Neuronal stem cell (in vitro differentiated cells): ENCODE measurements around the gene AKT2.

Source experiments
- DNase-seq: peaks from one replicate; pipeline ENCODE4 v3.0.0-alpha.2; 2013; ENCODE audit warnings: low spot score
- H2AFZ ChIP-seq: one replicate; pipeline ENCODE4 v1.6.1; 2013; ENCODE audit warnings: mild to moderate bottlenecking, low read length, inconsistent platforms
- H2AK5ac ChIP-seq: 2 replicates; pipeline ENCODE4 v1.6.1; 2013; ENCODE audit warnings: low read depth, mild to moderate bottlenecking, inconsistent platforms, low read length, moderate library complexity, mixed read lengths
- H2BK120ac ChIP-seq: 2 replicates; pipeline ENCODE4 v1.6.1; 2013; ENCODE audit warnings: low read depth, mild to moderate bottlenecking, inconsistent platforms, low read length, moderate library complexity, mixed read lengths
- H2BK12ac ChIP-seq: one replicate; pipeline ENCODE4 v1.6.1; 2013; ENCODE audit warnings: low read length, inconsistent platforms
- H2BK15ac ChIP-seq: 2 replicates; pipeline ENCODE4 v1.6.1; 2013; ENCODE audit warnings: mild to moderate bottlenecking, low read length, inconsistent platforms, mixed read lengths
- H2BK5ac ChIP-seq: one replicate; pipeline ENCODE4 v1.6.1; 2013; ENCODE audit warnings: inconsistent platforms, mild to moderate bottlenecking, low read length, moderate library complexity
- H3K14ac ChIP-seq: one replicate; pipeline ENCODE4 v1.6.1; 2013; ENCODE audit warnings: low read length, inconsistent platforms
- H3K18ac ChIP-seq: 2 replicates; pipeline ENCODE4 v1.6.1; 2013; ENCODE audit warnings: low read length, inconsistent platforms
- H3K23ac ChIP-seq: 2 replicates; pipeline ENCODE4 v1.6.1; 2013; ENCODE audit warnings: low read depth, mild to moderate bottlenecking, mixed read lengths, low read length, inconsistent platforms; ENCODE audit not compliant: poor library complexity
- H3K27ac ChIP-seq: replicated peaks from 3 replicates; pipeline ENCODE4 v1.5.1; 2013; ENCODE audit warnings: low read length, inconsistent platforms
- H3K27me3 ChIP-seq, 3 experiments: 2 replicates each; pipeline ENCODE4 v1.6.1; 2013; ENCODE audit warnings: low read length in 3 of 3, mild to moderate bottlenecking in 2 of 3, inconsistent platforms in 1 of 3, low read depth in 1 of 3, mixed read lengths in 1 of 3, moderate library complexity in 1 of 3; ENCODE audit not compliant: control insufficient read depth in 3 of 3, insufficient read depth in 3 of 3
- H3K36me3 ChIP-seq, 2 donors: replicated peaks in 1 of 2; 2 replicates each; pipeline ENCODE4 v1.6.1; 2013; ENCODE audit warnings: low read length in 2 of 2; ENCODE audit not compliant: control insufficient read depth in 2 of 2, insufficient read depth in 2 of 2
- H3K4ac ChIP-seq: 2 replicates; pipeline ENCODE4 v1.6.1; 2013; ENCODE audit warnings: inconsistent platforms, mild to moderate bottlenecking, low read length, moderate library complexity
- H3K4me1 ChIP-seq, 2 donors: 1 replicate in 1 of 2; 2 replicates in 1 of 2; pipeline ENCODE4 v1.6.1; 2013; ENCODE audit warnings: low read length in 2 of 2, low read depth in 1 of 2; ENCODE audit not compliant: control insufficient read depth in 2 of 2, insufficient read depth in 1 of 2
- H3K4me2 ChIP-seq: one replicate; pipeline ENCODE4 v1.6.1; 2013; ENCODE audit warnings: mild to moderate bottlenecking, low read length, inconsistent platforms; ENCODE audit not compliant: insufficient read depth, poor library complexity, severe bottlenecking
- H3K4me3 ChIP-seq, 2 donors: 2 replicates each; pipeline ENCODE4 v1.5.1; 2013; ENCODE audit warnings: low read length in 2 of 2, mild to moderate bottlenecking in 2 of 2, inconsistent platforms in 1 of 2, moderate library complexity in 1 of 2
- H3K79me1 ChIP-seq: one replicate; pipeline ENCODE4 v1.6.1; 2013; ENCODE audit warnings: low read depth, mild to moderate bottlenecking, inconsistent platforms, low read length, moderate library complexity
- H3K9ac ChIP-seq: one replicate; pipeline ENCODE4 v1.6.1; 2013; ENCODE audit warnings: mild to moderate bottlenecking, low read depth, low read length, inconsistent platforms; ENCODE audit not compliant: poor library complexity
- H3K9me3 ChIP-seq, 2 donors: replicated peaks in 1 of 2; 2 replicates each; pipeline versions ENCODE3 to v1.6.1; 2013; ENCODE audit warnings: low read length in 2 of 2, mild to moderate bottlenecking in 2 of 2, inconsistent platforms in 1 of 2, low read depth in 1 of 2, mixed read lengths in 1 of 2, moderate library complexity in 1 of 2; ENCODE audit not compliant: control insufficient read depth in 2 of 2, insufficient read depth in 1 of 2
- H4K8ac ChIP-seq: one replicate; pipeline ENCODE4 v1.6.1; 2013; ENCODE audit warnings: low read depth, mild to moderate bottlenecking, inconsistent platforms, low read length, moderate library complexity
- H4K91ac ChIP-seq: one replicate; pipeline ENCODE4 v1.6.1; 2013; ENCODE audit warnings: low read length, low read depth, mild to moderate bottlenecking, inconsistent platforms; ENCODE audit not compliant: poor library complexity
- WGBS, 2 donors: extraction: QIAGEN DNeasy Blood & Tissue Kit; methylation state at CpG; one replicate each; pipeline ENCODE4 v1.1.7; 2013; ENCODE audit warnings: missing lambda C conversion rate in 2 of 2, mixed read lengths in 1 of 2; ENCODE audit not compliant: insufficient read length in 2 of 2, insufficient replicate concordance in 1 of 2; ENCODE audit errors: extremely low coverage in 2 of 2; 5-methylcytosine and 5-hydroxymethylcytosine counted together

Gene AKT2

DNA sequence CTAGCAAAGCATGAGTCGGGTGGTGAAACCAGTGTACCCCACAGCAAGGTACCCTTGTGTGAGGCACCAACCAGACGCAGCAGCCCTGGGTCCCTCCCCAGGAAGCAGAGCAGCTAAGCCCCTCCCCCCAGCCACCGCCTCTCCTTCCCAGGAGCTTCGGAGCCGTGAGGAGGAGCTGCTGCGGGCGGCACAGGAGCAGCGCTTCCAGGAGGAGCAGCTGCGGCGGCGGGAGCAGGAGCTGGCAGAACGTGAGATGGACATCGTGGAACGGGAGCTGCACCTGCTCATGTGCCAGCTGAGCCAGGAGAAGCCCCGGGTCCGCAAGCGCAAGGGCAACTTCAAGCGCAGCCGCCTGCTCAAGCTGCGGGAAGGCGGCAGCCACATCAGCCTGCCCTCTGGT lies 79.4 kb downstream of the AKT2 start:
- Histone ChIP-seq H2AK5ac (peak overlapping the region; percentile 14), H3K36me3 (peaks cover 16 to 43% of the 10 kb centered on the region in 2 donors), H3K23ac (no peak overlapping the region), H3K79me1 (no peaks in the 10 kb centered on the region), H3K9ac (no peak overlapping the region), H3K27me3 (no peaks in the 10 kb centered on the region), H3K9me3 (peaks cover 6 to 7% of the 10 kb centered on the region in 2 donors), H3K4me1 (no peaks in the 10 kb centered on the region), H3K4ac (no peak overlapping the region), H3K4me2 (no peak overlapping the region), H3K4me3 (no peak overlapping the region), H2BK5ac (no peak overlapping the region), H3K14ac (peak overlapping the region; percentile 82), H4K91ac (no peak overlapping the region), H4K8ac (no peak overlapping the region), H3K27ac (no peak overlapping the region), H2BK15ac (no peak overlapping the region), H2BK120ac (no peak overlapping the region), H2AFZ (no peak overlapping the region), H3K18ac (no peak overlapping the region), H2BK12ac (no peak overlapping the region)
- DNase-seq: no peak
- no CpG with 5 or more reads among the region's 21 CpGs for WGBS, 2 donors

DNA sequence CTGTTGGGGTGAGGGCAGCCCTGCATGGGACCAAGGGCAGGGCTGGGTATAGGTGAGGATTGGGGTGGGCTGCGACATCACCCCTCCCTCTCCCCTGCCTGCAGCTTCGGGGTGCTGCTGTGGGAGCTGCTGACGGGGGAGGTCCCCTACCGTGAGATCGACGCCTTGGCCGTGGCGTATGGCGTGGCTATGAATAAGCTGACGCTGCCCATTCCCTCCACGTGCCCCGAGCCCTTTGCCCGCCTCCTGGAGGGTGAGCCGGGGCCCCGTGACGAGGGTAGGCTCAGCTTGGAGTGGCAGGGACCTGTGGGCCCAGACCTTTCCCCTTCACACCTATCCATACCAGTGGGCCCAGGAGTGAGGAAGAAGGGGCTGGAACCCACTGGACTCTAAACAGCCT lies 80.8 kb downstream of the AKT2 start:
- Histone ChIP-seq H3K36me3 (peaks cover 16 to 41% of the 10 kb centered on the region in 2 donors), H3K14ac (peak overlapping the region; percentile 97), H3K4me3 (peak overlapping the region in 1 of 2 donors; percentile 37), H3K9ac (peak overlapping the region; percentile 21), H3K4me2 (no peak overlapping the region), H2BK120ac (no peak overlapping the region), H3K18ac (no peak overlapping the region), H4K8ac (no peak overlapping the region), H3K4ac (peak overlapping the region; percentile 66), H4K91ac (no peak overlapping the region), H3K4me1 (no peaks in the 10 kb centered on the region), H2AFZ (no peak overlapping the region), H2BK12ac (no peak overlapping the region), H2BK15ac (no peak overlapping the region), H3K27ac (no peak overlapping the region), H2AK5ac (peak overlapping the region; percentile 46), H2BK5ac (no peak overlapping the region), H3K9me3 (peaks cover 6 to 7% of the 10 kb centered on the region in 2 donors), H3K23ac (no peak overlapping the region), H3K27me3 (no peaks in the 10 kb centered on the region), H3K79me1 (no peaks in the 10 kb centered on the region)
- WGBS, 2 donors: no CpG with 5 or more reads among the region's 16 CpGs
- no peak for DNase-seq

DNA sequence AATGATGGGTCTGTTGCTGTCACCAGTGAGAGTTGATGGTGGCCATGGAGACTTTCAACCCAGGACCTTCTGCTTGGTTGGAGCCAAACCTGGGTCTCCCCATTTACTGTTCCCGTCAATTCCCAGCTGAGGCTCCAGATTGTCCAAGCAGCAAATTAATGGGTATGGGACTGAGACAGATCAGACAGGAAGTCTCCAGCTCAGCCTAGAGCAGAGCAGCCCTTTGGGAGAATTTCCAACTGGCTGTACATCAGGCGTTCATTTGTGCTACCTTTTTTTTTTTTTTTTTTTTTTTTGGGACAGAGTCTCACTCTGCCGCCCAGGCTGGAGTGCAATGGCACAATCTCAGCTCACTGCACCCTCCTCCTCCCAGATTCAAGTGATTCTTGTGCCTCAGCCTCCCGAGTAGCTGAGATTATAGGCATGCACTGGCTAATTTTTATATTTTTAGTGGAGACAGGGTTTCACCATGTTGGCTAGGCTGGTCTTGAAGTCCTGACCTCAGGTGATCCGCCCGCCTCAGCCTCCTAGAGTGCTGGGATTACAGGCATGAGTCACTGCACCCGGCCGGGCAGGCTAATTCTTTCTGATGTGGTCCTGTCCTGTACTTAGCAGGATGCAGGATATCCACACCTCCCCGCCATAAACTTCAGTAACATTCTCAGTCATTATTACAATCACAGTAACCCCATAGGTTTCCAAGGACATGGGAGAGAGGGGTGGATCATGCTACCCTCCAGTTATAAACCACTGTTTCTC lies 84.6 kb downstream of the AKT2 start:
- Histone ChIP-seq H3K79me1 (peaks cover 2% of the 10 kb centered on the region), H4K8ac (no peak overlapping the region), H2AK5ac (no peak overlapping the region), H2BK5ac (no peak overlapping the region), H2BK15ac (no peak overlapping the region), H2BK12ac (no peak overlapping the region), H3K27ac (no peak overlapping the region), H2BK120ac (no peak overlapping the region), H3K9me3 (peaks cover 5 to 7% of the 10 kb centered on the region in 2 donors), H3K36me3 (peaks cover 15 to 31% of the 10 kb centered on the region in 2 donors), H4K91ac (no peak overlapping the region), H3K4me1 (no peaks in the 10 kb centered on the region), H3K18ac (no peak overlapping the region), H3K27me3 (no peaks in the 10 kb centered on the region), H3K4me3 (no peak overlapping the region), H3K23ac (no peak overlapping the region), H3K4ac (no peak overlapping the region), H3K9ac (no peak overlapping the region), H3K14ac (no peak overlapping the region), H3K4me2 (no peak overlapping the region), H2AFZ (no peak overlapping the region)
- no peak for DNase-seq
- WGBS, 2 donors: no CpG with 5 or more reads among the region's 9 CpGs

DNA sequence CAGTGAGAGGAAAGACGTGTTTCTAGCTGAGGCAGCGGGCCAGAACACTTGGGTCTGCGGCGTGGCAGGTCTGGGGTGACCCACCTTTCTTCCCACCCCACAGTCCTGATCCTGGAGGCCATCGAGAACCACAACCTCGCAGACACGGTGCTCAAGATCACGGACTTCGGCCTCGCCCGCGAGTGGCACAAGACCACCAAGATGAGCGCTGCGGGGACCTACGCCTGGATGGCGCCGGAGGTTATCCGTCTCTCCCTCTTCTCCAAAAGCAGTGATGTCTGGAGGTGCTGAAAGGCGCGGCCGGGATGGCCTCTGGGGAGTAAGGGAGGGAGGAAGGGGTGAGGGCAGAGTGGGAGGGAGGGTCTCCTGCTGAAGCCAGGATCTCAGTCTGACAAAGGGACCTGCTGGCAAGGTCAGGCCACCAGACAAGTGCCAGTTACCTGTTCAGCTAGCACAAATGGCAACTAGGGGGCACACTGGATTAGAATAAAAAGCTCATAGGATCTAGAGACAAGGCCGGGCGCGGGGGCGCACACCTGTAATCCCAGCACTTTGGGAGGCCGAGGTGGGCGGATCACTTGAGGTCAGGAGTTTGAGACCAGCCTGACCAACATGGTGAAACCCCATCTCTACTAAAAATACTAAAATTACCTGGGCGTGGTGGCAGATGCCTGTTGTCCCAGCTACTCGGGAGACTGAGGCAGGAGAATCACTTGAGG lies 86.7 kb downstream of the AKT2 start:
- Histone ChIP-seq H2AFZ (no peak overlapping the region), H3K9ac (peak overlapping the region; percentile 60), H3K9me3 (peaks cover 0 to 2% of the 10 kb centered on the region in 2 donors), H2AK5ac (peak overlapping the region; percentile 75), H2BK12ac (no peak overlapping the region), H2BK15ac (no peak overlapping the region), H3K4me3 (no peak overlapping the region), H2BK120ac (no peak overlapping the region), H4K91ac (no peak overlapping the region), H3K4ac (peak overlapping the region; percentile 76), H3K79me1 (peaks cover 2% of the 10 kb centered on the region), H2BK5ac (no peak overlapping the region), H3K18ac (peak overlapping the region; percentile 11), H4K8ac (no peak overlapping the region), H3K4me2 (no peak overlapping the region), H3K27me3 (no peaks in the 10 kb centered on the region), H3K27ac (no peak overlapping the region), H3K14ac (peak overlapping the region; percentile 38), H3K4me1 (no peaks in the 10 kb centered on the region), H3K36me3 (peaks cover 8 to 13% of the 10 kb centered on the region in 2 donors), H3K23ac (peak overlapping the region; percentile 65)
- no CpG with 5 or more reads among the region's 29 CpGs for WGBS, 2 donors
- no peak for DNase-seq
